Measurements from ENCODE around the gene HLA-DQB1.
A peak's percentile ranks its signal among the peaks of the same experiment; 100 is the strongest.
"Not testable (repeated sequence)": the region's sequence is repeated elsewhere in the genome, so short reads cannot be mapped to it uniquely, and the experiment has no call there.

The HLA-DQB1 gene

GRCh38 chr6:32666420-32667300 is at the start of gene HLA-DQB1:
TSS of gene HLA-DQB1 (minus strand) at chr6:32666657. CDS start at chr6:32666607, 50 bp downstream.
- FAIRE-seq = no peak

GRCh38 chr6:32713241-32713640 is 46.8 kb upstream of the HLA-DQB1 start:
- no peak for FAIRE-seq

GRCh38 chr6:32709625-32710024 is 43.2 kb upstream of the HLA-DQB1 start:
- FAIRE-seq = no peak

GRCh38 chr6:32705164-32705563 is 38.7 kb upstream of the HLA-DQB1 start:
- FAIRE-seq = not testable (repeated sequence)

GRCh38 chr6:32703347-32703746 is 36.9 kb upstream of the HLA-DQB1 start:
- FAIRE-seq = peak; percentile 24

- no peak for FAIRE-seq
Observed at GRCh38 chr6:32700391-32701040, 34.1 kb upstream of the HLA-DQB1 start.

- no peak for FAIRE-seq
Observed at GRCh38 chr6:32697031-32697430, 30.6 kb upstream of the HLA-DQB1 start.

GRCh38 chr6:32692019-32692418 is 25.6 kb upstream of the HLA-DQB1 start:
- no peak for FAIRE-seq

GRCh38 chr6:32689531-32690501 is 23.4 kb upstream of the HLA-DQB1 start:
- FAIRE-seq = no peak

- FAIRE-seq = no peak
Observed at GRCh38 chr6:32685603-32686002, 19.1 kb upstream of the HLA-DQB1 start.

GRCh38 chr6:32684246-32684645 is 17.8 kb upstream of the HLA-DQB1 start:
- FAIRE-seq = no peak

GRCh38 chr6:32680055-32680454 is 13.6 kb upstream of the HLA-DQB1 start:
- no peak for FAIRE-seq

GRCh38 chr6:32679492-32679891 is 13.0 kb upstream of the HLA-DQB1 start:
- no peak for FAIRE-seq

- not testable (repeated sequence) for FAIRE-seq
Observed at GRCh38 chr6:32674123-32674522, 7.7 kb upstream of the HLA-DQB1 start.

GRCh38 chr6:32671908-32672307 is 5.5 kb upstream of the HLA-DQB1 start:
- FAIRE-seq = not testable (repeated sequence)

GRCh38 chr6:32669893-32670292 is 3.4 kb upstream of the HLA-DQB1 start:
- FAIRE-seq = no peak

- no peak for FAIRE-seq
Observed at GRCh38 chr6:32669240-32669639, 2.8 kb upstream of the HLA-DQB1 start.

GRCh38 chr6:32668226-32668747 is 1.8 kb upstream of the HLA-DQB1 start:
- FAIRE-seq = no peak

GRCh38 chr6:32665661-32666060 is 796 bp downstream of the HLA-DQB1 start:
- no peak for FAIRE-seq

GRCh38 chr6:32664827-32665362 is 1.6 kb downstream of the HLA-DQB1 start:
- no peak for FAIRE-seq

- FAIRE-seq = no peak
Observed at GRCh38 chr6:32664354-32664753, 2.1 kb downstream of the HLA-DQB1 start.

- FAIRE-seq = no peak
Observed at GRCh38 chr6:32662836-32663235, 3.6 kb downstream of the HLA-DQB1 start.
